Upper lobe of left lung (tissue), 6 donors: Measurements from ENCODE around the gene TMEM94. TPM values are rescaled to one million over a fixed set of nuclear protein-coding genes. Genes with fewer than 3 reads are reported as not detected.

Source experiments
- ATAC-seq, 2 donors: fragments of 200-7000 bp; cut with Tn5 transposase; one replicate each; pipeline ENCODE4 v1.9.1; 2022; ENCODE audit warnings: mild to moderate bottlenecking in 2 of 2, moderate library complexity in 2 of 2; ENCODE audit not compliant: low FRiP score in 2 of 2
- DNase-seq, 2 donors: peaks; one replicate each; pipeline ENCODE4 v3.0.0-alpha.2; 2019 to 2020
- H3K27ac ChIP-seq, 4 donors: fragments of 200-600 bp; sonication (generic); one replicate each; pipeline ENCODE4 v1.5.1; 2016 to 2019
- H3K27me3 ChIP-seq, 4 donors: fragments of 200-600 bp; sonication (generic); one replicate each; pipeline ENCODE4 v1.5.1; 2017 to 2019
- H3K36me3 ChIP-seq, 4 donors: fragments of 200-600 bp; sonication (generic); one replicate each; pipeline ENCODE4 v1.5.1; 2016 to 2019
- H3K4me1 ChIP-seq, 4 donors: fragments of 200-600 bp; sonication (generic); one replicate each; pipeline ENCODE4 v1.5.1; 2018 to 2019
- H3K4me3 ChIP-seq, 4 donors: fragments of 200-600 bp; sonication (generic); one replicate each; pipeline ENCODE4 v1.5.1; 2017 to 2019; ENCODE audit warnings: mild to moderate bottlenecking in 2 of 4, moderate library complexity in 1 of 4
- H3K9me3 ChIP-seq, 4 donors: fragments of 200-600 bp; sonication (generic); one replicate each; pipeline ENCODE4 v1.5.1; 2018 to 2019
- EP300 ChIP-seq, 4 donors: sonication (generic); formaldehyde crosslinking; IDR thresholded peaks; one replicate each; pipeline ENCODE4 v1.5.1; 2017; ENCODE audit warnings: antibody characterized with exemption in 4 of 4, control low read depth in 2 of 4
- POLR2A ChIP-seq, 4 donors: fragments of 450-650 bp; IDR thresholded peaks; one replicate each; pipeline ENCODE4 v1.5.1; 2016 to 2017; ENCODE audit warnings: antibody characterized with exemption in 4 of 4, mild to moderate bottlenecking in 2 of 4
- POLR2AphosphoS5 ChIP-seq, 2 donors: sonication (generic); formaldehyde crosslinking; IDR thresholded peaks; one replicate each; pipeline ENCODE4 v1.5.1; 2017; ENCODE audit warnings: antibody characterized with exemption in 2 of 2
- WGBS, 2 donors: methylation state at CpG; one replicate each; pipeline ENCODE4 v1.1.5; 2017 to 2018; 5-methylcytosine and 5-hydroxymethylcytosine counted together
- total RNA-seq, 6 donors: library from RNA; depleted of rRNA in 4 of 6; stranded (reverse); fragments of >200 nt in 4 of 6; gene quantifications; one replicate each; pipeline versions ENCODE4 v1.1.0 to v1.2.1, GENCODE V29; 2016 to 2021
- TF ChIP-seq, protein P1 (sequence below), 6 experiments: fragments of 450-650 bp in 4 of 6; fragments of 200-600 bp in 2 of 6; sonication (generic) in 2 of 6; IDR thresholded peaks; one replicate each; pipeline ENCODE4 v1.5.1; 2016 to 2019; ENCODE audit warnings: antibody characterized with exemption in 6 of 6
- donor health status: DM: no; HTN: no; CAD: no; lungs with moderate emphysema.
- donor health status: DM: no; HTN: yes; CAD: no; lungs with severe emphysema.

The TMEM94 gene
- total RNA-seq, 6 donors from 2014 or later: 62.3 to 320 (median 90.5) TPM

DNA sequence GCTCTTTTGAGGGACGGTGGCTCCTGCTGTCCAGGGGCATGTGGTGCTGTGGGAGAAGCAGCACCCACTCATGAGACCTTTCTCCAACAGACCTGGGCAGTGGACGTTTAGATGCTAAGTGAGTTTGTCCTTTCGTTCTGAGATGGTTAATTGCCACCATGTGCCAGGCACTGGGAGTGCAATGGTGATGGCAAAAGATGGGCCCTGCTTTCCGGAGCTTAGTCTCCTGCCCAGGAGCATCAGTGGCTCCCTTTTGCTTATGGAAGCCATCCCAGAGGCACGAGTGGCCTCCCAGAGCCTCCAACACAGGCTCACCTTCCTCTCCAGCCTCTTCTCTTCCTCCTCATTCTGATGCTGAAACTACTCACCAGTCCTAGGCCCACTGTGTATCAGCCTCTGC is 30.5 kb downstream of the TMEM94 start:
- peaks cover 0 to 18% (median 11%) of the 10 kb centered on the region in 4 donors for H3K36me3 ChIP-seq
- H3K9me3 ChIP-seq: no peaks in the 10 kb centered on the region
- DNase-seq (no peak), ATAC-seq (no peak)
- 78 to 84% methylated on average over 5 of the region's 5 CpGs for WGBS, 2 donors
- H3K4me1 ChIP-seq: peaks cover 40 to 73% (median 53%) of the 10 kb centered on the region in 4 donors
- H3K4me3 ChIP-seq: no peak overlapping the region
- TF ChIP-seq, protein P1, sequence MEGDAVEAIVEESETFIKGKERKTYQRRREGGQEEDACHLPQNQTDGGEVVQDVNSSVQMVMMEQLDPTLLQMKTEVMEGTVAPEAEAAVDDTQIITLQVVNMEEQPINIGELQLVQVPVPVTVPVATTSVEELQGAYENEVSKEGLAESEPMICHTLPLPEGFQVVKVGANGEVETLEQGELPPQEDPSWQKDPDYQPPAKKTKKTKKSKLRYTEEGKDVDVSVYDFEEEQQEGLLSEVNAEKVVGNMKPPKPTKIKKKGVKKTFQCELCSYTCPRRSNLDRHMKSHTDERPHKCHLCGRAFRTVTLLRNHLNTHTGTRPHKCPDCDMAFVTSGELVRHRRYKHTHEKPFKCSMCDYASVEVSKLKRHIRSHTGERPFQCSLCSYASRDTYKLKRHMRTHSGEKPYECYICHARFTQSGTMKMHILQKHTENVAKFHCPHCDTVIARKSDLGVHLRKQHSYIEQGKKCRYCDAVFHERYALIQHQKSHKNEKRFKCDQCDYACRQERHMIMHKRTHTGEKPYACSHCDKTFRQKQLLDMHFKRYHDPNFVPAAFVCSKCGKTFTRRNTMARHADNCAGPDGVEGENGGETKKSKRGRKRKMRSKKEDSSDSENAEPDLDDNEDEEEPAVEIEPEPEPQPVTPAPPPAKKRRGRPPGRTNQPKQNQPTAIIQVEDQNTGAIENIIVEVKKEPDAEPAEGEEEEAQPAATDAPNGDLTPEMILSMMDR (IDR thresholded peaks at IDR 0.05): no peak
- TF ChIP-seq POLR2AphosphoS5 (IDR thresholded peaks at IDR 0.05) (no peak), EP300 (IDR thresholded peaks at IDR 0.05) (no peak), POLR2A (IDR thresholded peaks at IDR 0.05) (no peak)
- no peaks in the 10 kb centered on the region for H3K27me3 ChIP-seq
- H3K27ac ChIP-seq: peak overlapping the region; percentile 69 to 87 (median 72)

DNA sequence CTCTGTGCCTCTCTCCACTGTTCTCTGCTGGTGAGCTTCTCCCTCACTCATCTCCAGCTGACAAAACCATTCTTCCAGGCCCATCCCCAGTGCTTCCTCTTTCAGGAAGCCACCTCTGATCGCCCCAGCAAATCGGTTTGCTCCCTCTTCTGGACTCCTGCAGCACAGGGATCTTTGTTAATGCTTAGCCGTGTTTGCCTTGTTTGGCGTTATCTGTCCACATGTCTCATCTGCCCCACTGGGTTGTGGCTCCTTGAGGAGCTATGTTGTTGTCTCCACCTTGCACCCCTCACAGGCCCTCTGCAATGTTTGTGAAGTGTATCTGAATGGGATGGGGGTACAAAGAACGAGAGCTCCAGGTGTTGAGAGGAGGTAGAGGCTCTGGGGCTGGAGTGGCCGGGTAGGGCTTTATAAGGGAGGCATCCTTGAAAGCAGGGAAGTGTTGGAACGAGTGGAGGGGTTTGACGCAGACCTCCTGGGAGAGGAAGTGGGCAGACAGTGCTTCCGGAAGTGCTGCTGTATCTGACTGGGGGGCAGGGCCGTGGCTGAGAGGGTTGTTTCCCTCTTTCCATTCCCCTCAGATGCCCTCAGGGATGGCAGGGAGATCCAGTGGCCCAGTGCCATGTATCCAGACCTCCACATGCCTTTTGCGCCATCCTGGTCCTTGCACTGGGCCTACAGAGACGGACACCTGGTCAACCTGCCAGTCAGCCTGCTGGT is 31.1 kb downstream of the TMEM94 start:
- H3K9me3 ChIP-seq: no peaks in the 10 kb centered on the region
- TF ChIP-seq POLR2AphosphoS5 (IDR thresholded peaks at IDR 0.05) (peak; percentile 28 to 30), POLR2A (IDR thresholded peaks at IDR 0.05) (no peak)
- TF ChIP-seq, protein P1 (IDR thresholded peaks at IDR 0.05): peak in 1 of 6 experiments; percentile 4
- peaks cover 3 to 24% (median 15%) of the 10 kb centered on the region in 4 donors for H3K36me3 ChIP-seq
- ATAC-seq (peak in 1 of 2 donors; percentile 68), DNase-seq (peak in 1 of 2 donors; percentile 64)
- peaks cover 40 to 68% (median 50%) of the 10 kb centered on the region in 4 donors for H3K4me1 ChIP-seq
- H3K4me3 ChIP-seq: no peak overlapping the region
- peak overlapping the region; percentile 69 to 87 (median 72) for H3K27ac ChIP-seq
- H3K27me3 ChIP-seq: no peaks in the 10 kb centered on the region
- WGBS, 2 donors: 33 to 44% methylated on average over 10 to 12 of the region's 12 CpGs

DNA sequence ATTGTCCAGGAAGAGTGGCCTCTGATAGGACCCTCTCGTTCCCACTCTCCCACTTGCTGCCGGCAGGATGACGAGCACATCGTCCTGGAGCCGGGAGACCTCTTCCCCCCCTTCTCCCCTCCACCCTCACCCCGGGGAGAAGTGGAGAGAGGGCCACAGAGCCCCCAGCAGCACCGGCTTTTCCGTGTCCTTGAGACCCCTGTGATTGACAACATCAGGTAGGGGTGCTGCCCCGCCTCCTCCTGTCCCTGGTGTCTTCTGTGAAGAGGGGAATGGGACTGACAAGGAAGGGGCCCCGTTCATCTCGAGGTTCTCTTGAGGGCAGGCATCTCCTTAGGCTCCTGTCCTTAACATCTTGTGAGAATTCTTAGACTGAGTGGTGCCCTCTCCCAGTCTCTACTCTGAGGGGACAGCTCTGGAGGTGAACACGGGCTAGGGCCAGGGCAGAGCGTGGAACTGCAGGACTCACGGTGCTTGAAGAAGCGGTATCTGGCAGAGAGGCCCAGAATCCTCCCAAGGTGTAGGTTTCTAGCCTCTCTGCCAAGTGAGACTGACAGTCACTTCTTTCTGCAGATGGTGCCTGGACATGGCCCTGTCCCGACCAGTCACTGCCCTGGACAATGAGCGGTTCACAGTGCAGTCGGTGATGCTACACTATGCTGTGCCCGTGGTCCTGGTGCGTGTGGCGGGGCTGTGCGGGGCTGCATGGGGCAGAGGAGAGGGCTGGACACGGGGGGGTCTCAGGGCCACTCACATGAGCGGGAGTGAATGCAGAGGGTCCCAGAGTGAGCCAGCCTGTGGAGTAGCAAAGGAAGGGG is 32.5 kb downstream of the TMEM94 start:
- no peaks in the 10 kb centered on the region for H3K27me3 ChIP-seq
- H3K4me3 ChIP-seq: no peak overlapping the region
- H3K9me3 ChIP-seq: no peaks in the 10 kb centered on the region
- peaks cover 13 to 38% (median 29%) of the 10 kb centered on the region in 4 donors for H3K36me3 ChIP-seq
- no peak for ATAC-seq
- H3K4me1 ChIP-seq: peaks cover 40 to 55% (median 41%) of the 10 kb centered on the region in 4 donors
- H3K27ac ChIP-seq: peak overlapping the region in 3 of 4 donors; percentile 69 to 87 (median 74)
- DNase-seq: peak in 1 of 2 donors; percentile 54
- WGBS, 2 donors: 88 to 92% methylated on average over 10 to 24 of the region's 24 CpGs
- TF ChIP-seq POLR2AphosphoS5 (IDR thresholded peaks at IDR 0.05) (no peak), POLR2A (IDR thresholded peaks at IDR 0.05) (no peak), EP300 (IDR thresholded peaks at IDR 0.05) (no peak)
- TF ChIP-seq, protein P1 (IDR thresholded peaks at IDR 0.05): no peak

DNA sequence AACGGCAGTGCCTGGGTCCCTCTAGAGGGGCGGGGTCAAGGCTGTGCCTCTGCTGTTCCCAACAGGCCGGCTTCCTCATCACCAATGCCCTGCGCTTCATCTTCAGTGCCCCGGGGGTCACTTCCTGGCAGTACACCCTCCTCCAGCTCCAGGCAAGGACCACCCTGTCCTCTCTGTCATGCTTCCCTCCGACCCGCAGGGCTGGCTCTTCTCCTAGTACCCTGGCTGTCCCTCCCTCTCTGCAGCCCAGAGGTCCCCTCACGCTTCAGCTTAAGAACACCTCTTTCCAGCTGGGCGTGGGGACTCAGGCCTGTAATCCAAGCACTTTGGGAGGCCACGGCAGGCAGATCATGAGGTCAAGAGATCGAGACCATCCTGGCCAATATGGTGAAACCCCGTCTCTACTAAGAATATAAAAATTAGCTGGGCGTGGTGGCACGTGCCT is 33.1 kb downstream of the TMEM94 start:
- 75 to 83% methylated on average over 14 of the region's 14 CpGs for WGBS, 2 donors
- ATAC-seq: no peak
- H3K4me1 ChIP-seq: peaks cover 40 to 55% (median 41%) of the 10 kb centered on the region in 4 donors
- DNase-seq: no peak
- no peaks in the 10 kb centered on the region for H3K27me3 ChIP-seq
- H3K9me3 ChIP-seq: no peaks in the 10 kb centered on the region
- H3K36me3 ChIP-seq: peaks cover 13 to 44% (median 35%) of the 10 kb centered on the region in 4 donors
- no peak for TF ChIP-seq POLR2A (IDR thresholded peaks at IDR 0.05)
- no peak for TF ChIP-seq EP300 (IDR thresholded peaks at IDR 0.05)
- TF ChIP-seq POLR2AphosphoS5 (IDR thresholded peaks at IDR 0.05): no peak
- TF ChIP-seq, protein P1 (IDR thresholded peaks at IDR 0.05): no peak
- H3K4me3 ChIP-seq: no peak overlapping the region
- H3K27ac ChIP-seq: peak overlapping the region in 3 of 4 donors; percentile 56 to 87 (median 74)
